OCI-LY3 (cell line): Measurements from ENCODE around the gene LIPT2.

Experiments used
- H2AFZ ChIP-seq: fragments of 200-600, 300-600 bp; shearing (Covaris generic); 2 replicates; pipeline ENCODE4 v1.6.0; 2014; ENCODE audit warnings: antibody characterized with exemption, low read depth, low read length
- H3K27ac ChIP-seq: fragments of 200-600, 300-600 bp; sonication (generic); 2 replicates; pipeline ENCODE4 v1.5.1; 2014; ENCODE audit warnings: mild to moderate bottlenecking, low read length, moderate library complexity, mixed read lengths
- H3K27me3 ChIP-seq: fragments of 200-600, 300-600 bp; sonication (generic); 2 replicates; pipeline ENCODE4 v1.6.1; 2014; ENCODE audit warnings: low read depth, low read length, mixed read lengths
- H3K36me3 ChIP-seq: fragments of 200-600, 300-600 bp; sonication (generic); replicated peaks from 2 replicates; pipeline ENCODE3; 2014; ENCODE audit warnings: low read depth, low read length, mixed read lengths
- H3K4me1 ChIP-seq: fragments of 300-600, 200-600 bp; sonication (generic); 2 replicates; pipeline ENCODE4 v1.6.1; 2014; ENCODE audit warnings: low read length, mixed read lengths
- H3K4me2 ChIP-seq: fragments of 200-600, 300-600 bp; sonication (generic); 2 replicates; pipeline ENCODE4 v1.6.1; 2014; ENCODE audit warnings: low read length, mixed read lengths
- H3K4me3 ChIP-seq: fragments of 300-600, 200-600 bp; sonication (generic); 2 replicates; pipeline ENCODE4 v1.5.1; 2014; ENCODE audit warnings: antibody characterized with exemption, mild to moderate bottlenecking, low read length, moderate library complexity
- H3K79me2 ChIP-seq: fragments of 300-600, 200-600 bp; shearing (Covaris generic); 2 replicates; pipeline ENCODE4 v1.6.1; 2014; ENCODE audit warnings: mild to moderate bottlenecking, low read length, mixed read lengths
- H3K9ac ChIP-seq: fragments of 300-600, 200-600 bp; shearing (Covaris generic); 2 replicates; pipeline ENCODE4 v1.6.0; 2014; ENCODE audit warnings: mild to moderate bottlenecking, low read length, moderate library complexity
- H3K9me3 ChIP-seq: fragments of 200-600, 300-600 bp; shearing (Covaris generic); 2 replicates; pipeline ENCODE4 v1.6.1; 2014; ENCODE audit warnings: low read length, mixed read lengths; ENCODE audit not compliant: insufficient read depth
- H4K20me1 ChIP-seq: fragments of 200-600, 300-600 bp; sonication (generic); 2 replicates; pipeline ENCODE4 v1.6.1; 2016; ENCODE audit warnings: low read length, mixed read lengths; ENCODE audit not compliant: insufficient read depth
- CTCF ChIP-seq: fragments of 200-600, 300-600 bp; sonication (generic); IDR thresholded peaks from 2 replicates; pipeline ENCODE4 v1.5.1; 2014; ENCODE audit warnings: antibody characterized with exemption, low read length, low read depth
- EZH2phosphoT487 ChIP-seq: fragments of 200-600 bp; shearing (Covaris generic); IDR thresholded peaks from 2 replicates; pipeline ENCODE4 v1.6.1; 2018; ENCODE audit warnings: antibody characterized with exemption, mixed run types, low read depth

The LIPT2 gene

GRCh38 chr11:74492974-74493790 lies at the start of gene LIPT2:
LIPT2 (minus strand) TSS chr11:74493724; CDS start chr11:74493703, 21 bp downstream.
- Histone ChIP-seq H3K4me1 (peaks cover 10% of the 10 kb centered on the region), H3K4me3 (peak within 1 kb of the TSS; percentile 81), H3K27me3 (no peaks in the 10 kb centered on the region), H3K9ac (peak within 1 kb of the TSS; percentile 86), H3K79me2 (no peaks in the 10 kb centered on the region), H3K4me2 (peak within 1 kb of the TSS; percentile 66), H2AFZ (peak within 1 kb of the TSS; percentile 82), H4K20me1 (no peaks in the 10 kb centered on the region), H3K9me3 (no peaks in the 10 kb centered on the region), H3K27ac (peak within 1 kb of the TSS; percentile 79), H3K36me3 (no peaks in the 10 kb centered on the region)
- TF ChIP-seq EZH2phosphoT487 (no peak), CTCF (no peak)

- Histone ChIP-seq H3K9ac (no peak overlapping the region), H3K4me2 (no peak overlapping the region), H3K27me3 (no peaks in the 10 kb centered on the region), H3K27ac (no peak overlapping the region), H4K20me1 (no peaks in the 10 kb centered on the region), H3K36me3 (peaks cover 6% of the 10 kb centered on the region), H3K4me1 (no peaks in the 10 kb centered on the region), H2AFZ (no peak overlapping the region), H3K4me3 (no peak overlapping the region), H3K9me3 (peaks cover 30% of the 10 kb centered on the region), H3K79me2 (no peaks in the 10 kb centered on the region)
- TF ChIP-seq EZH2phosphoT487 (no peak), CTCF (no peak)
These were observed 47.9 kb upstream of the LIPT2 start for GRCh38 chr11:74541466-74541865.

- Histone ChIP-seq H3K9ac (no peak overlapping the region), H3K27ac (no peak overlapping the region)
These were observed 46.7 kb upstream of the LIPT2 start for GRCh38 chr11:74540270-74540669.

More at GRCh38 chr11:74540270-74540669, 46.7 kb upstream of the LIPT2 start:
- TF ChIP-seq CTCF (no peak), EZH2phosphoT487 (no peak)
- Histone ChIP-seq H3K4me3 (no peak overlapping the region), H3K27me3 (no peaks in the 10 kb centered on the region), H3K4me1 (no peaks in the 10 kb centered on the region), H3K9me3 (peaks cover 29% of the 10 kb centered on the region), H4K20me1 (no peaks in the 10 kb centered on the region), H3K4me2 (no peak overlapping the region), H3K36me3 (peaks cover 6% of the 10 kb centered on the region), H2AFZ (no peak overlapping the region), H3K79me2 (no peaks in the 10 kb centered on the region)
